ENCODE results near the gene TTC39C.

DNA sequence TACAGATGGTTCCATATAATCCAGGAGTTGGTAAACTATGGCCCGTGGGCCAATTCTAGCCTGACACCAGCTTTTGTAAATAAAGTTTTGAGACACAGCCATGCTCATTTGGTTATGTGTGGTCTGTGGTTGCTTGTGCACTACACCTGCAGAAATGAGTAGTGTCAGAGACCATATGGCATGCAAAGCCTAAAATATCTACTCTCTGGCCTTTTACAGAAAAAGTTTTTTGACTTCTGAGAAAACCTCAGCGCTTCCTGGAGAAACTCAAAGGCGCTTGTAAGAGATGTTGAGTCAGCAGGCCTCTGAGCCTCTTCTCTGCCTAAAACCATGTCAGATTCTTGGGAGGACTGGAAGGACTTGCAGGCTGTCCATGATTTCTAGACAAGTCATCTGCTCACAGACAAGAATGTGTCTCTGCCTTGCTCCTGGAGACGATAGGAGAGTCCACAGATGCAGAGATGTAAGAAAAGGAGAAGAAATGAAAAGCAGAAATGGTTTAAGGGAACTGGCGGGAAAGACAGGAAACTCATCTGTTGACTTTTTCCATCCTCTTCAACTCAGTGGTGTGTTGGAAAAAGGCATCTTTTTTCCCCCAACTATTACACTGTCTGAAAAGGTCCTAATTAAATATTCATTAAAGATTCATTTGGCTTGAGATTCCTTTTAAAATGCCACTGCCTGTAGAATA, 5.2 kb downstream of the TTC39C start:
- TF ChIP-seq EZH2 (IDR thresholded peaks at IDR 0.05) (no peak), POLR2AphosphoS5 (IDR thresholded peaks at IDR 0.05; ENCODE audit: borderline replicate concordance, low read depth, low read length) (no peak), FOXP2 (optimal IDR thresholded peaks at IDR 0.05; ENCODE audit: control extremely low read depth, extremely low read length, insufficient read depth) (no peak)

All from SK-N-MC (cell line).